ENCODE results near the gene BRD4.

The BRD4 gene

GRCh38 chr19:15240515-15240914 lies 91.8 kb downstream of the BRD4 start:
- no peak for DNase-seq (ENCODE audit: extremely low read depth, low read depth)
- TF ChIP-seq CTCF (IDR thresholded peaks at IDR 0.05; ENCODE audit: low read depth, low read length), result no peak

- no peak for TF ChIP-seq CTCF (IDR thresholded peaks at IDR 0.05; ENCODE audit: low read depth, low read length)
- no peak for DNase-seq (ENCODE audit: extremely low read depth, low read depth)
Measured at GRCh38 chr19:15239337-15239949, 92.9 kb downstream of the BRD4 start.

- TF ChIP-seq CTCF (IDR thresholded peaks at IDR 0.05; ENCODE audit: low read depth, low read length), result no peak
- no peak for DNase-seq (ENCODE audit: extremely low read depth, low read depth)
Measured at GRCh38 chr19:15238639-15239155, 93.6 kb downstream of the BRD4 start.

- DNase-seq (ENCODE audit: extremely low read depth, low read depth), result no peak
- no peak for TF ChIP-seq CTCF (IDR thresholded peaks at IDR 0.05; ENCODE audit: low read depth, low read length)
Measured at GRCh38 chr19:15237759-15238638, 94.3 kb downstream of the BRD4 start.

- no peak for TF ChIP-seq CTCF (IDR thresholded peaks at IDR 0.05; ENCODE audit: low read depth, low read length)
- no peak for DNase-seq (ENCODE audit: extremely low read depth, low read depth)
Measured at GRCh38 chr19:15236886-15237285, 95.5 kb downstream of the BRD4 start.

- TF ChIP-seq CTCF (IDR thresholded peaks at IDR 0.05; ENCODE audit: low read depth, low read length), result no peak
- no peak for DNase-seq (ENCODE audit: extremely low read depth, low read depth)
Measured at GRCh38 chr19:15235781-15236180, 96.6 kb downstream of the BRD4 start.

Measured in AG09319 (cell line).